GM18508 (cell line): ENCODE data around the gene PIK3CA.

Source experiments
- ATAC-seq: cut with Tn5 transposase; IDR thresholded peaks from one replicate; pipeline ENCODE4 v1.9.1; 2021; ENCODE audit warnings: moderate number of reproducible peaks; ENCODE audit not compliant: insufficient read depth, unreplicated experiment

Gene PIK3CA

DNA sequence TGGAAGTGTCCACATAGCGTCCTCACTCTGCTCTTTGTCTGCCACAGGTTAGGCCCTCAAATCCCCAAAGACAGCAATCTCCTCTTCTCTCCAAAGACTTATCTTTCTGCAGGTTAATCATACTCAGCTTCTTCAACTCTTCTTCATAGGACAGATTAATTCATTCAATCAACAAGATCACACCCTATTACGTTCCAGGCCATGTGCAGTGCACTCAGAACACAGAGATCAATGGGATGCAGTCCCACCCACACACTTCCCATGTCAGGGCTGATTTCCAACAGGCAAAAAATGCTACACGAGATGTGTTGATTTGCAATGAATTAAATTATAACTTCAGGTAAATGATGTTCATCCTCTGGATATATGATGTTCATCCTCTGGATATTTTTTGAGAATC, 141.1 kb downstream of the PIK3CA start:
- ATAC-seq, result no peak
